Ectodermal cell (in vitro differentiated cells): Measurements from ENCODE around the gene C17orf100.
"Not testable (repeated sequence)": the region's sequence is repeated elsewhere in the genome, so short reads cannot be mapped to it uniquely, and the experiment has no call there.

ENCODE experiments used
- H3K27ac ChIP-seq: 2 replicates; pipeline ENCODE4 v1.7.0; 2013; ENCODE audit warnings: mild to moderate bottlenecking, low read depth, low read length; ENCODE audit not compliant: insufficient read depth, poor library complexity, severe bottlenecking
- H3K27me3 ChIP-seq: 2 replicates; pipeline ENCODE4 v1.7.0; 2013; ENCODE audit warnings: mild to moderate bottlenecking, low read length; ENCODE audit not compliant: insufficient read depth, control insufficient read depth, poor library complexity, severe bottlenecking
- H3K36me3 ChIP-seq: one replicate; pipeline ENCODE4 v1.7.0; 2013; ENCODE audit warnings: low read length; ENCODE audit not compliant: control insufficient read depth, insufficient read depth
- H3K4me1 ChIP-seq: one replicate; pipeline ENCODE4 v1.7.0; 2013; ENCODE audit warnings: low read length; ENCODE audit not compliant: control insufficient read depth, insufficient read depth
- H3K4me3 ChIP-seq: 2 replicates; pipeline ENCODE4 v1.7.0; 2013; ENCODE audit warnings: low read depth, low read length, control low read depth; ENCODE audit not compliant: insufficient read depth
- H3K9me3 ChIP-seq: 2 replicates; pipeline ENCODE4 v1.7.0; 2013; ENCODE audit warnings: mild to moderate bottlenecking, low read length, moderate library complexity; ENCODE audit not compliant: control insufficient read depth
- WGBS, 2 experiments: methylation state at CpG; one replicate each; pipeline ENCODE4 v1.1.7; 2013; ENCODE audit warnings: missing lambda C conversion rate in 2 of 2; 5-methylcytosine and 5-hydroxymethylcytosine counted together

C17orf100 gene

DNA sequence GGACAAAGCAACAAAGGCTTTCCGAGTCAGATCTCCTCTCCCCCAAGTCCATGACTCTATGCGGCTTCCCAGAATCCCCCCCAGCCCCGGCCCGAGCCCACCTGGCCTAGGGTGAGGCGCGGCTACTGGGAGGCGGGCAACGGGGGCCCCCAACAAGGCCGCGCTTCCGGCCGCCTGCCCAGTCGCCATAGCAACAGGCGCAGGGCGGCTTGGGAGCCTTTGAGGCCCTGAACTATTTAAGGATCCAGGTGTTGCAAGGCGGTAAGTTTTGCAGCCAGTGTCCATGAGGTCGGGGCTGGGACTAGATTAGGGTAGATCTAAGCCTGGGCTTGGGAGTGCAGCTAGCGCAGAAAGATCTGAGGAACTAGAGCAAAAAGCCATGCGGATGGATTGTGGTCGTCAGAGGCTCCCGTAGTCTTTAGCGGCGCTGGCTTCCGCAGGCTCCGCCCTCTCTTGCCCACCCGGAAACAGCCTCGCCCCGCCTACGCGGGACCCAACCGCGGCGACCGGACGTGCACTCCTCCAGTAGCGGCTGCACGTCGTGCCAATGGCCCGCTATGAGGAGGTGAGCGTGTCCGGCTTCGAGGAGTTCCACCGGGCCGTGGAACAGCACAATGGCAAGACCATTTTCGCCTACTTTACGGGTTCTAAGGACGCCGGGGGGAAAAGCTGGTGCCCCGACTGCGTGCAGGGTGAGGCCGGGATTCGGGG lies 10.9 kb upstream of the C17orf100 start, which contains the start of the genes KIAA0753 and TXNDC17:
KIAA0753 (minus strand) TSS at position 176 of the 711 bp plus-strand sequence. CDS start 5,608 bp downstream, outside the sequence.
TXNDC17 (plus strand) TSS at position 525 of the 711 bp plus-strand sequence; CDS start at position 548, 23 bp downstream.
- 0 to 1% methylated on average over 52 of the region's 52 CpGs for WGBS, 2 experiments
- Histone ChIP-seq H3K9me3 (no peaks in the 10 kb centered on the region), H3K27ac (peak within 1 kb of the TSS; percentile 74), H3K4me3 (peak within 1 kb of the TSS; percentile 86), H3K27me3 (no peaks in the 10 kb centered on the region), H3K36me3 (peaks cover 3% of the 10 kb centered on the region), H3K4me1 (peaks cover 13% of the 10 kb centered on the region)

DNA sequence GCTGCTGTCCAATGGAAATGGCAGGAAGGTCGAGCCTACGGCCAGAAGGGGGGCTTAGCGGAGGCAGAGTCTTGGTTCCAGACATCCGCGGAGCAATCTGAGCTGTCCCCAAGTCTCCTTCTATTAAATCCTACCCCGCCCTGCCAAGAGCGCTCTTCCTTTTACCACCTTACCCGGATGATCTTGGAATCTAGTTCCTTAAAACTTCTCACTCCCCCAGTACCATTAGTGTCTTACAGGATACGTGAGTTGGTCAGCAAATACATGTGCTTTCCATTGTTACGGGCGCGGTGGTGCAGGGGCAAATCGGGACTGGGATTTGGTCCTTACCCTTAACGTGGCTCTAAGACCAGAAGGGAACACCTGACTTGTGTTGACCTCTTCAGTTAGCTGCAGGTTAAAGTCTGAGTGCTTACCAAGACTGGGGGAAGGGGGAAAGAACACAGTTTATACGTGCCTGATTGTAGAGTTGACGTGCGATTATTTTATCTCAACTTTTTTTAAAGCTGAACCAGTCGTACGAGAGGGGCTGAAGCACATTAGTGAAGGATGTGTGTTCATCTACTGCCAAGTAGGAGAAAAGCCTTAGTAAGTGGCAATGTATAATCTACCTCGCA lies 10.2 kb upstream of the C17orf100 start:
- Histone ChIP-seq H3K4me3 (peak overlapping the region; percentile 86), H3K4me1 (peaks cover 13% of the 10 kb centered on the region), H3K27me3 (no peaks in the 10 kb centered on the region), H3K36me3 (peaks cover 3% of the 10 kb centered on the region), H3K27ac (peak overlapping the region; percentile 74), H3K9me3 (no peaks in the 10 kb centered on the region)
- 4 to 5% methylated on average over 20 of the region's 20 CpGs for WGBS, 2 experiments

GRCh38 chr17:6642592-6642991 lies 9.0 kb upstream of the C17orf100 start:
- Histone ChIP-seq H3K4me3 (no peak overlapping the region), H3K9me3 (no peaks in the 10 kb centered on the region), H3K4me1 (peaks cover 13% of the 10 kb centered on the region), H3K36me3 (peaks cover 3% of the 10 kb centered on the region), H3K27me3 (no peaks in the 10 kb centered on the region), H3K27ac (no peak overlapping the region)
- 96 to 100% methylated on average over 2 of the region's 2 CpGs for WGBS, 2 experiments

GRCh38 chr17:6643451-6644125 lies 8.0 kb upstream of the C17orf100 start:
- peaks cover 13% of the 10 kb centered on the region for H3K4me1 ChIP-seq
- 86 to 93% methylated on average over 5 of the region's 5 CpGs for WGBS, 2 experiments
- H3K9me3 ChIP-seq: no peaks in the 10 kb centered on the region
- no peak overlapping the region for H3K4me3 ChIP-seq
- H3K27ac ChIP-seq: no peak overlapping the region
- no peaks in the 10 kb centered on the region for H3K27me3 ChIP-seq
- peaks cover 3% of the 10 kb centered on the region for H3K36me3 ChIP-seq

GRCh38 chr17:6648181-6648580 lies 3.4 kb upstream of the C17orf100 start:
- peaks cover 12% of the 10 kb centered on the region for H3K4me1 ChIP-seq
- no peak overlapping the region for H3K4me3 ChIP-seq
- H3K27me3 ChIP-seq: peaks cover 3% of the 10 kb centered on the region
- H3K9me3 ChIP-seq: no peaks in the 10 kb centered on the region
- peaks cover 6% of the 10 kb centered on the region for H3K36me3 ChIP-seq
- H3K27ac ChIP-seq: no peak overlapping the region

GRCh38 chr17:6651919-6652452 lies 424 bp downstream of the C17orf100 start:
- H3K4me1 ChIP-seq: peaks cover 33% of the 10 kb centered on the region
- peaks cover 3% of the 10 kb centered on the region for H3K36me3 ChIP-seq
- WGBS, 2 experiments: 61 to 63% methylated on average over 47 of the region's 47 CpGs
- H3K27ac ChIP-seq: no peak overlapping the region
- no peaks in the 10 kb centered on the region for H3K9me3 ChIP-seq
- H3K4me3 ChIP-seq: peak overlapping the region; percentile 88
- peaks cover 41% of the 10 kb centered on the region for H3K27me3 ChIP-seq

GRCh38 chr17:6654841-6655731 lies 3.5 kb downstream of the C17orf100 start:
- peak overlapping the region; percentile 32 for H3K4me3 ChIP-seq
- H3K27me3 ChIP-seq: peaks cover 66% of the 10 kb centered on the region
- 4 to 6% methylated on average over 44 to 46 of the region's 46 CpGs for WGBS, 2 experiments

DNA sequence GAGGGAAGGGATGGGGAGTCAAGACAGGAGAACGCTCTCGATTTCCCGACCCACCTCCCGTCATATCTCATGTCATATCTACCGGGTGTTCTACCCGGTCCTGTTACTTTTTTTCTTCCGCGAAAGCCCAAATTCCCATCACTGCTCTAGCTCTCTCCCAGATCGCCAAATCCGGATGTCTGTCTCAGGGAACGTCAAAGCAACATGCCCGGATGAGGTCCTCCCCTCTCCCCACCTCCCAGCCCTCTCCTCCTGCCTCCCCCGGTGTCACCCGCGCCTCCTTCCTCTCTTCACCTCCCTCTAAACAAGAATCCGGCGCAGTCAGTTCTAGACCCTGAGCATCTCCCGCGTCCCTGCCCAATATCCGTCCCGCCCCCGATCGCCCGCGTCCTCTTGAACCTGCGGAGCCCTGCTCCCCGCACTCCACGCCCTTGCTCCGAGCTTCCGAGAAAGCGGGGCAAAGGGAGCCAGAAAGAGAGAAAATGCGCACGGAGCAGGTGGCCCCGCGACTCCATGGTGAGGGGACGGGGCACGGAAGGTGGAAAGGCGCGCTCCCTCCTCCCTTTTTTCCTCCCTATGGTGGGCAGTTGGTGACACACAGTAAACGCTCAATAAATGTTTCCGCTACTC lies 4.3 kb downstream of the C17orf100 start:
- Histone ChIP-seq H3K27me3 (peaks cover 73% of the 10 kb centered on the region), H3K4me1 (peaks cover 33% of the 10 kb centered on the region), H3K4me3 (peak overlapping the region; percentile 32)
- WGBS, 2 experiments: 1% methylated on average over 28 to 29 of the region's 41 CpGs
- H3K9me3 ChIP-seq, H3K36me3 ChIP-seq, H3K27ac ChIP-seq: not testable (repeated sequence)

More at GRCh38 chr17:6654841-6655731, 3.5 kb downstream of the C17orf100 start:
- Histone ChIP-seq H3K9me3 (no peaks in the 10 kb centered on the region), H3K4me1 (peaks cover 33% of the 10 kb centered on the region), H3K27ac (no peak overlapping the region), H3K36me3 (no peaks in the 10 kb centered on the region)
